Colonic mucosa (tissue), 4 donors: Measurements from ENCODE around the gene BCAS3. TPM values are rescaled to one million over a fixed set of nuclear protein-coding genes. Genes with fewer than 3 reads are reported as not detected.
"Not testable (repeated sequence)": the region's sequence is repeated elsewhere in the genome, so short reads cannot be mapped to it uniquely, and the experiment has no call there.

Experiments used
- DNase-seq: peaks from one replicate; pipeline ENCODE4 v3.0.0-alpha.2; 2020
- H3K27ac ChIP-seq: fragments of 200-600 bp; one replicate; pipeline ENCODE4 v1.8.0; 2021
- H3K27me3 ChIP-seq: fragments of 200-600 bp; one replicate; pipeline ENCODE4 v1.8.0; 2021
- H3K36me3 ChIP-seq: fragments of 200-600 bp; one replicate; pipeline ENCODE4 v1.8.0; 2021
- H3K4me1 ChIP-seq: fragments of 200-600 bp; one replicate; pipeline ENCODE4 v1.8.0; 2021; ENCODE audit warnings: mild to moderate bottlenecking
- H3K4me3 ChIP-seq: fragments of 200-600 bp; one replicate; pipeline ENCODE4 v1.8.0; 2021
- H3K9ac ChIP-seq, 2 donors: one replicate each; pipeline ENCODE4 v1.7.0; 2013; ENCODE audit warnings: control low read depth in 2 of 2, low read depth in 2 of 2, low read length in 2 of 2
- H3K9me3 ChIP-seq: fragments of 200-600 bp; one replicate; pipeline ENCODE4 v1.8.0; 2021
- CTCF ChIP-seq: fragments of 200-600 bp; IDR thresholded peaks from one replicate; pipeline ENCODE4 v1.8.0; 2022; ENCODE audit warnings: antibody characterized with exemption, mild to moderate bottlenecking
- intact Hi-C: fragments of 100-400 bp; cut with DNase I; formaldehyde crosslinking; loops from one replicate; pipeline ENCODE4 v1.14.1; 2022
- total RNA-seq, 2 donors: library from RNA; stranded (reverse); fragmentation: NEBNext Ultra II Directional in 1 of 2; extraction: Animal tissue kit (Norgen Biotek cat#: 25700) in 1 of 2; gene quantifications; one replicate each; pipeline ENCODE4 v1.2.1, GENCODE V29; 2021
- donor health status: healthy.
- donor health status: DM: no; HTN: no; CAD: no.
- donor health status: DM: no; HTN: no; CAD: no.

Gene BCAS3
- total RNA-seq, 2 donors from 2014 or later: 11.0 to 17.8 TPM

DNA sequence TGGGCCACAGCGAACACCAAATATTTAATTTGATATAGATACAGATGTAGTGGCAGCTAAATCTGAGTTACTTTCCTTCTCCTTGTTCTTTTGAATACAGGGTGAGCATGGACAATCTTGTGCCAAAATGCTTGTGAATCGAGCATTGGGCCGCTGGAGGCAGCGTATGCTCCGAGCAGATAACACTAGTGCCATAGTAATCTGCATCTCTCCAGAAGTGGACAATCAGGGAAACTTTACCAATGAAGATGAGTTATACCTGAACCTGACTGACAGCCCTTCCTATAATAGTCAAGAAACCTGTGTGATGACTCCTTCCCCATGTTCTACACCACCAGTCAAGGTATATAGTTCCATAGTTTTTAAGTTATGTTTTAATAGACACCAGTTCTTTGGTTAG, 21.2 kb upstream of the BCAS3 start:
- no peak for TF ChIP-seq CTCF
- Histone ChIP-seq H3K36me3 (no peaks in the 10 kb centered on the region), H3K9ac (no peak overlapping the region), H3K27ac (no peak overlapping the region), H3K4me3 (no peak overlapping the region), H3K9me3 (no peaks in the 10 kb centered on the region), H3K4me1 (no peaks in the 10 kb centered on the region), H3K27me3 (no peaks in the 10 kb centered on the region)
- intact Hi-C loops: no loop called here
- DNase-seq: no peak

- no peak overlapping the region for H3K4me3 ChIP-seq
- H3K4me1 ChIP-seq: no peaks in the 10 kb centered on the region
- intact Hi-C loops: no loop called here
- no peak overlapping the region for H3K27ac ChIP-seq
- no peaks in the 10 kb centered on the region for H3K9me3 ChIP-seq
- peaks cover 5% of the 10 kb centered on the region for H3K36me3 ChIP-seq
- no peak overlapping the region for H3K9ac ChIP-seq
- no peak for DNase-seq
- no peaks in the 10 kb centered on the region for H3K27me3 ChIP-seq
- TF ChIP-seq CTCF: no peak
Measured at GRCh38 chr17:60659156-60659555, 18.5 kb upstream of the BCAS3 start.

GRCh38 chr17:60661489-60661888, 16.2 kb upstream of the BCAS3 start:
- H3K27me3 ChIP-seq: no peaks in the 10 kb centered on the region
- no peaks in the 10 kb centered on the region for H3K4me1 ChIP-seq
- H3K36me3 ChIP-seq: peaks cover 5% of the 10 kb centered on the region
- H3K9me3 ChIP-seq: no peaks in the 10 kb centered on the region
- no peak overlapping the region for H3K4me3 ChIP-seq
- H3K9ac ChIP-seq: no peak overlapping the region
- intact Hi-C loops: no loop called here
- TF ChIP-seq CTCF: no peak
- no peak for DNase-seq
- no peak overlapping the region for H3K27ac ChIP-seq

DNA sequence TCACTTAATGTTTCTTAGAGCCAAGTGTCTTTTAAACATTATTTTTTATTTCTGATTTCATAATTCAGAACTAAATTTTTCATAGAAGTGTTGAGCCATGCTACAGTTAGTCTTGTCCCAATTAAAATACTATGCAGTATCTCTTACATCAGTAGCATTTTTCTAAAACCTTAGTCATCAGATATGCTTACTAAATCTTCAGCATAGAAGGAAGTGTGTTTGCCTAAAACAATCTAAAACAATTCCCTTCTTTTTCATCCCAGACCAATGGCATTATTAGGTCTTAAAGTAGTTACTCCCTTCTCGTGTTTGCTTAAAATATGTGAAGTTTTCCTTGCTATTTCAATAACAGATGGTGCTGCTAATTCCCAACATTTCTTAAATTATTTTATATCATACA, 13.6 kb upstream of the BCAS3 start:
- Histone ChIP-seq H3K4me3 (no peak overlapping the region), H3K27me3 (no peaks in the 10 kb centered on the region), H3K27ac (no peak overlapping the region), H3K36me3 (peaks cover 5% of the 10 kb centered on the region), H3K9me3 (no peaks in the 10 kb centered on the region), H3K4me1 (no peaks in the 10 kb centered on the region), H3K9ac (no peak overlapping the region)
- TF ChIP-seq CTCF: no peak
- intact Hi-C loops: no loop called here
- no peak for DNase-seq

DNA sequence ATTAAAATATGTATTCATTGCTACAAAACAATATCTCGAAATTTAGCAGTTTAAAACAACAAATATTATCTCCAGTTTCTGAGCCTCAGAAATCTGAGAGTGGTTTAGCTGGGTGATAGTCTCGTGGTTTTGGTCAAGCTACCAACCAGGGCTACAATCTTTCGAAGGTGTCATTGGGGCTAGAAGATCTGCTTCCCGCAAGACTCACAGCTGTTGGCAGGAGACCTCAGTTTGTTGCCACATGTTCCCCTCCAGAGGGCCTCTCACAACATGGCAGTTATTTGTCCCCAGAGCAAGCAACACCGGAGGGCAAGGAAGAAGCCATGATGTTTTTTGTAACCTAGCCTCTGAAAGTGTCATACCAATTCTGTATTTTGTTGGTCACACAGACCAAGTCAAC, 12.0 kb upstream of the BCAS3 start:
- no peak for TF ChIP-seq CTCF
- H3K9ac ChIP-seq: no peak overlapping the region
- H3K36me3 ChIP-seq: peaks cover 5% of the 10 kb centered on the region
- no peak for DNase-seq
- H3K9me3 ChIP-seq: no peaks in the 10 kb centered on the region
- H3K4me3 ChIP-seq: no peak overlapping the region
- H3K4me1 ChIP-seq: no peaks in the 10 kb centered on the region
- H3K27ac ChIP-seq: no peak overlapping the region
- no peaks in the 10 kb centered on the region for H3K27me3 ChIP-seq
- intact Hi-C loops: no loop called here

- H3K36me3 ChIP-seq, H3K4me1 ChIP-seq, H3K27ac ChIP-seq, H3K4me3 ChIP-seq, H3K9ac ChIP-seq, intact Hi-C loops, H3K9me3 ChIP-seq, DNase-seq, H3K27me3 ChIP-seq: not testable (repeated sequence)
Measured at GRCh38 chr17:60668741-60669140, 8.9 kb upstream of the BCAS3 start.
